HL-60 (cell line): ENCODE measurements around the gene MUSTN1.

Source experiments
- CTCF ChIP-seq: IDR thresholded peaks from one replicate; pipeline ENCODE4 v1.5.1; 2011; ENCODE audit warnings: low read length, control low read depth, inconsistent platforms; ENCODE audit not compliant: insufficient read depth
- REST ChIP-seq: IDR thresholded peaks from 2 replicates; pipeline ENCODE4 v1.6.1; 2012; ENCODE audit warnings: low read depth; ENCODE audit not compliant: insufficient replicate concordance

- TF ChIP-seq CTCF (no peak), REST (no peak)
Measured at GRCh38 chr3:52816199-52816598, 18.6 kb downstream of the MUSTN1 start.
